ENCODE measurements around the gene TFPI2.

TFPI2 gene

GRCh38 chr7:93890041-93890463 lies 501 bp downstream of the TFPI2 start:
- peak; percentile 9 for TF ChIP-seq CTCF (IDR thresholded peaks at IDR 0.05; ENCODE audit: low read depth, low read length, missing control alignments)
- DNase-seq (ENCODE audit: low read depth), result no peak
- in situ Hi-C loops (cut with HindIII; ENCODE audit: low sequenced_read_pairs), result no loop called here
- peak overlapping the region; percentile 59 for H3K4me3 ChIP-seq (ENCODE audit: low read depth, low read length)

DNA sequence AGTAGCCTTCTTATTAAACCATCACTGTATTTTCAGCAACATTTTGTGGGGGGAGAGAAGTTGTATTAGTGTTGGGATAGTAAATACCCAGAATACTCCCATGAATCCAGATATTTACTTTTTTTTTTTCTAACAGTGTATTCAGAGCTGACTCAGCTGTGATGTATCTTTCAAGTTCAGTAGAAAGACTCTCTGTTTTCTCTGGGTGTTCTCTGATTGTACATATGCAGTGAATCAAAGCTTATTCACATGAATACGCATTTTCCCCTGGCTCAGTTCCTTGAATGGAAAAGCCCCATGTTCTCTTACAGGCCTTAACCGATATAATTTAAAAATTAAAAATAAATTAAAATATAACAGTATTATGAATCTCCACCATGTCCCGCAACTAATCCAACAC lies 1.3 kb downstream of the TFPI2 start:
- no peak overlapping the region for H3K4me3 ChIP-seq (ENCODE audit: low read depth, low read length)

GRCh38 chr7:93884541-93884940 lies 6.0 kb downstream of the TFPI2 start:
- no peak for TF ChIP-seq CTCF (IDR thresholded peaks at IDR 0.05; ENCODE audit: low read depth, low read length, missing control alignments)
- no peak for DNase-seq (ENCODE audit: low read depth)
- in situ Hi-C loops (cut with HindIII; ENCODE audit: low sequenced_read_pairs), result no loop called here
- no peak overlapping the region for H3K4me3 ChIP-seq (ENCODE audit: low read depth, low read length)

More for the DNA sequence above, 1.3 kb downstream of the TFPI2 start:
- in situ Hi-C loops (cut with HindIII; ENCODE audit: low sequenced_read_pairs), result no loop called here
- TF ChIP-seq CTCF (IDR thresholded peaks at IDR 0.05; ENCODE audit: low read depth, low read length, missing control alignments), result no peak
- DNase-seq (ENCODE audit: low read depth), result no peak

- no peak overlapping the region for H3K4me3 ChIP-seq (ENCODE audit: low read depth, low read length)
- no peak for DNase-seq (ENCODE audit: low read depth)
- in situ Hi-C loops (cut with HindIII; ENCODE audit: low sequenced_read_pairs), result no loop called here
- no peak for TF ChIP-seq CTCF (IDR thresholded peaks at IDR 0.05; ENCODE audit: low read depth, low read length, missing control alignments)
Observed at GRCh38 chr7:93883917-93884345, 6.6 kb downstream of the TFPI2 start.

- in situ Hi-C loops (cut with HindIII; ENCODE audit: low sequenced_read_pairs), result no loop called here
- no peak for DNase-seq (ENCODE audit: low read depth)
- H3K4me3 ChIP-seq (ENCODE audit: low read depth, low read length), result no peak overlapping the region
- no peak for TF ChIP-seq CTCF (IDR thresholded peaks at IDR 0.05; ENCODE audit: low read depth, low read length, missing control alignments)
Observed at GRCh38 chr7:93883078-93883916, 7.3 kb downstream of the TFPI2 start.

- in situ Hi-C loops (cut with HindIII; ENCODE audit: low sequenced_read_pairs), result no loop called here
- no peak for TF ChIP-seq CTCF (IDR thresholded peaks at IDR 0.05; ENCODE audit: low read depth, low read length, missing control alignments)
- no peak overlapping the region for H3K4me3 ChIP-seq (ENCODE audit: low read depth, low read length)
- no peak for DNase-seq (ENCODE audit: low read depth)
Observed at GRCh38 chr7:93882468-93882867, 8.1 kb downstream of the TFPI2 start.
